Breast epithelium (tissue), 4 donors: Measurements from ENCODE around the gene EPHA4. TPM values are rescaled to one million over a fixed set of nuclear protein-coding genes. Genes with fewer than 3 reads are reported as not detected.

Experiments
- DNase-seq, 2 donors: peaks; one replicate each; pipeline ENCODE4 v3.0.0-alpha.2; 2019; ENCODE audit warnings: low spot score in 2 of 2
- H3K27ac ChIP-seq, 2 donors: fragments of 200-600 bp; sonication (generic) in 1 of 2; one replicate each; pipeline ENCODE4 v1.5.1; 2016 to 2019; ENCODE audit warnings: mild to moderate bottlenecking in 1 of 2
- H3K27me3 ChIP-seq, 2 donors: fragments of 200-600 bp; sonication (generic) in 1 of 2; one replicate each; pipeline versions ENCODE4 v1.5.1 to v1.6.0; 2017 to 2019; ENCODE audit warnings: control low read depth in 1 of 2, mild to moderate bottlenecking in 1 of 2
- H3K36me3 ChIP-seq: fragments of 200-600 bp; one replicate; pipeline ENCODE4 v1.5.1; 2019
- H3K4me1 ChIP-seq, 2 donors: fragments of 200-600 bp; sonication (generic); one replicate each; pipeline ENCODE4 v1.5.1; 2016 to 2019; ENCODE audit warnings: control low read depth in 1 of 2
- H3K4me3 ChIP-seq, 3 donors: fragments of 200-600 bp; sonication (generic); 1 replicate in 2 of 3; 2 replicates in 1 of 3; pipeline ENCODE4 v1.5.1; 2016 to 2019; ENCODE audit warnings: mild to moderate bottlenecking in 3 of 3, moderate library complexity in 2 of 3
- H3K9me3 ChIP-seq, 2 donors: fragments of 200-600 bp; sonication (generic) in 1 of 2; one replicate each; pipeline ENCODE4 v1.5.1; 2016 to 2019; ENCODE audit warnings: control low read depth in 1 of 2
- POLR2A ChIP-seq: fragments of 450-650 bp; IDR thresholded peaks from one replicate; pipeline ENCODE4 v1.6.1; 2016; ENCODE audit warnings: antibody characterized with exemption, mild to moderate bottlenecking, moderate library complexity
- POLR2AphosphoS5 ChIP-seq, 3 donors: sonication (generic); formaldehyde crosslinking; IDR thresholded peaks; one replicate each; pipeline ENCODE4 v1.6.1; 2017; ENCODE audit warnings: antibody characterized with exemption in 3 of 3
- intact Hi-C: fragments of 100-400 bp; cut with DNase I; formaldehyde crosslinking; loops from one replicate; pipeline ENCODE4 v1.15.1; 2023; ENCODE audit warnings: low total_unique reads
- total RNA-seq, 3 donors: library from RNA; depleted of rRNA; stranded (reverse); fragments of >200 nt; gene quantifications; one replicate each; pipeline ENCODE4 v1.1.0, GENCODE V29; 2016
- TF ChIP-seq, protein P1 (sequence below), 3 donors: fragments of 450-650 bp; IDR thresholded peaks; one replicate each; pipeline ENCODE4 v1.5.1; 2016 to 2017; ENCODE audit warnings: antibody characterized with exemption in 3 of 3, mild to moderate bottlenecking in 3 of 3, moderate library complexity in 3 of 3

The EPHA4 gene
- total RNA-seq, 3 donors from 2014 or later = 12.8 to 44.2 (median 18.6) TPM

GRCh38 chr2:221484761-221485502 is 87.2 kb downstream of the EPHA4 start:
- H3K4me3 ChIP-seq = no peak overlapping the region
- DNase-seq = no peak
- H3K9me3 ChIP-seq = no peaks in the 10 kb centered on the region
- TF ChIP-seq, protein P1, sequence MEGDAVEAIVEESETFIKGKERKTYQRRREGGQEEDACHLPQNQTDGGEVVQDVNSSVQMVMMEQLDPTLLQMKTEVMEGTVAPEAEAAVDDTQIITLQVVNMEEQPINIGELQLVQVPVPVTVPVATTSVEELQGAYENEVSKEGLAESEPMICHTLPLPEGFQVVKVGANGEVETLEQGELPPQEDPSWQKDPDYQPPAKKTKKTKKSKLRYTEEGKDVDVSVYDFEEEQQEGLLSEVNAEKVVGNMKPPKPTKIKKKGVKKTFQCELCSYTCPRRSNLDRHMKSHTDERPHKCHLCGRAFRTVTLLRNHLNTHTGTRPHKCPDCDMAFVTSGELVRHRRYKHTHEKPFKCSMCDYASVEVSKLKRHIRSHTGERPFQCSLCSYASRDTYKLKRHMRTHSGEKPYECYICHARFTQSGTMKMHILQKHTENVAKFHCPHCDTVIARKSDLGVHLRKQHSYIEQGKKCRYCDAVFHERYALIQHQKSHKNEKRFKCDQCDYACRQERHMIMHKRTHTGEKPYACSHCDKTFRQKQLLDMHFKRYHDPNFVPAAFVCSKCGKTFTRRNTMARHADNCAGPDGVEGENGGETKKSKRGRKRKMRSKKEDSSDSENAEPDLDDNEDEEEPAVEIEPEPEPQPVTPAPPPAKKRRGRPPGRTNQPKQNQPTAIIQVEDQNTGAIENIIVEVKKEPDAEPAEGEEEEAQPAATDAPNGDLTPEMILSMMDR (IDR thresholded peaks at IDR 0.05) = no peak
- no peak for TF ChIP-seq POLR2AphosphoS5 (IDR thresholded peaks at IDR 0.05)
- no peak for TF ChIP-seq POLR2A
- H3K4me1 ChIP-seq = no peaks in the 10 kb centered on the region
- H3K36me3 ChIP-seq = no peaks in the 10 kb centered on the region
- no peaks in the 10 kb centered on the region for H3K27me3 ChIP-seq
- H3K27ac ChIP-seq = no peak overlapping the region
- intact Hi-C loops = no loop called here

DNA sequence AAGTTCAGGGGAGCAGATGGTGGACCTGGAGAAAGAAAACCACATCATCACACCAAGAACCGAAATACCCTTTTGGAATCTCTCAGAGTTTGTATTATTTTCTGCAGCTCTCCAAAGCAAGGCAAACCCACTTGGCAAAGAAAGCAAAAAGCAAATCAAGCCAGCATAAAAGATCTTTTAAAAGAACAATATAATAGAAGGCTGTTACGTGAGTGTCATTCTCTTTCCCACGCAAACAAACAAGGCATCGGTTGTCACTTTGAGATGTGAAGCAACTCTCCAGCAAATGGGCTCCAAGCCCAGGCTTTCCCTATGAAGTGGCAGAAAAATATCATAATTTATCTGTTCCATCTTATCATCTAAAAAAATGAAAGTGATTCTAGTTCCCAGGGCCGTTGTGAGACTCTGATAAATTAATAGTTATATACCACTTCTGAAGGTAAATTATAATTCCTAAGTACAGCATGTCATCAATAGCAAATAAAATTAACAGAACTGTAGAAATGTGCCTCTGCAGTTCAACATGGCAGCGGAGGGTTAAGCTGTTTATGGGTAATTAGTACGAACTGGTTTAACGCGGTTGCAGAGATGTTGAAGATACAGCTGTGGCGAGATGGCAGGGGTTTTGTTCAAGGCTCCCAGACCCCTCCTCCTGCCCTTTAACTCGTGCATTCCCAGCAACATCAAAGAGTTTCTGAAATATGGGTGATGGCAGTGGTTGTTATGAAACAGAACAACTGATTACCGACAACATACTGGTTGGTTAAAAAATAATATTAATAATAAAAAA is 89.2 kb downstream of the EPHA4 start:
- intact Hi-C loops = no loop called here

DNA sequence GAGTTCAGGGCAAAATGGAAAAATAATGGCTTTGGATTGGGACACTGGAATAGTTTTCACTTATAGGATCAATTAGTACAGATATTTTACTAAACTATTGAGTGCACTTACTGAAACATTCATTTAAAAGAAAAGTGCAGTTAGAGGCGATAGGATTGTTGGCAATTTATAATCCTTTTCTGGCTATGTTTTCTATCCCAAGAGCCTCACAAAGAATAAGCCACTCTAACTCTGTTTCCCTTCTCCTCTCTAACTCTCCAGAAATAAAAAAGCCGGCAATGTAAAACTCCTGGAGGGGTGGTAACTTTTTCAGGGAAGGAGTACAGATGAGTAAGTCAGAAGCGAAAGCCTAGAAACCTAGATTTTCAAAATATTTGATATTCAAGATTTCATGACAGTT is 91.3 kb downstream of the EPHA4 start:
- Histone ChIP-seq H3K4me3 (no peak overlapping the region), H3K27ac (no peak overlapping the region), H3K4me1 (no peaks in the 10 kb centered on the region), H3K9me3 (no peaks in the 10 kb centered on the region), H3K36me3 (no peaks in the 10 kb centered on the region), H3K27me3 (no peaks in the 10 kb centered on the region)
- no peak for DNase-seq
- intact Hi-C loops = no loop called here
- TF ChIP-seq POLR2AphosphoS5 (IDR thresholded peaks at IDR 0.05) (no peak), POLR2A (no peak)
- TF ChIP-seq, protein P1 (IDR thresholded peaks at IDR 0.05) = no peak

More for the DNA sequence above, 89.2 kb downstream of the EPHA4 start:
- no peak for TF ChIP-seq POLR2A
- no peak for TF ChIP-seq POLR2AphosphoS5 (IDR thresholded peaks at IDR 0.05)
- TF ChIP-seq, protein P1 (IDR thresholded peaks at IDR 0.05) = no peak
- H3K27ac ChIP-seq = no peak overlapping the region
- no peaks in the 10 kb centered on the region for H3K9me3 ChIP-seq
- H3K27me3 ChIP-seq = no peaks in the 10 kb centered on the region
- H3K36me3 ChIP-seq = no peaks in the 10 kb centered on the region
- no peak for DNase-seq
- H3K4me3 ChIP-seq = no peak overlapping the region
- no peaks in the 10 kb centered on the region for H3K4me1 ChIP-seq

DNA sequence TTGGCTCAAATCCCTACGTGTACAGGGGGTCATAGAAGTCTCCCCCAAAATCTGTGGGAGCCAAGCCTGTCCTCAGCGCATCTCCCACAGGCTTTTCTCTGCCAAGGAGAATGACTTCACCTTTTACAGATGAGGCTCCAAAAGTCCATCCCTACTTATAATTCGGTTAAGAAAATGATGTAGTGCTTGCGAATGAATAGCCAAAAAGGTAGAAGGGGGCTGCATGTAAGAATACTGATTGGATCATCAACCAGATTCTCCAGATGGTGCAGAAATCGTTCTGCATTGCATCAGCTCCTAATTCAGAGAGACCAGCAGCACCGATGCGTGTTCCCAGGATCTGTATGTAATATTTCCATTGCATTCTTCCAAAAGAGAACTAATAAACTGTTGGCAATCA is 91.9 kb downstream of the EPHA4 start:
- intact Hi-C loops = no loop called here
- Histone ChIP-seq H3K27ac (no peak overlapping the region), H3K9me3 (no peaks in the 10 kb centered on the region), H3K4me1 (no peaks in the 10 kb centered on the region), H3K27me3 (no peaks in the 10 kb centered on the region), H3K36me3 (no peaks in the 10 kb centered on the region), H3K4me3 (no peak overlapping the region)
- TF ChIP-seq, protein P1 (IDR thresholded peaks at IDR 0.05) = no peak
- TF ChIP-seq POLR2AphosphoS5 (IDR thresholded peaks at IDR 0.05) = no peak
- TF ChIP-seq POLR2A = no peak
- no peak for DNase-seq

- no peak for TF ChIP-seq POLR2AphosphoS5 (IDR thresholded peaks at IDR 0.05)
- TF ChIP-seq, protein P1 (IDR thresholded peaks at IDR 0.05) = no peak
- TF ChIP-seq POLR2A = no peak
- Histone ChIP-seq H3K4me1 (no peaks in the 10 kb centered on the region), H3K27me3 (no peaks in the 10 kb centered on the region), H3K4me3 (no peak overlapping the region), H3K36me3 (no peaks in the 10 kb centered on the region), H3K9me3 (no peaks in the 10 kb centered on the region), H3K27ac (no peak overlapping the region)
- intact Hi-C loops = loop anchor here (5.0 kb wide), 1 partner anchor 1316 kb away; no protein-coding TSS in a partner anchor
- no peak for DNase-seq
Measured at GRCh38 chr2:221478485-221478863, 93.6 kb downstream of the EPHA4 start.
